GM18505 (cell line): Measurements from ENCODE around the gene FRMD4A.

ENCODE experiments used
- ATAC-seq: cut with Tn5 transposase; IDR thresholded peaks from one replicate; pipeline ENCODE4 v1.9.1; 2021; ENCODE audit not compliant: unreplicated experiment
- POLR2A ChIP-seq: IDR thresholded peaks from 4 replicates; pipeline ENCODE4 v1.6.1; 2011; ENCODE audit warnings: borderline replicate concordance; ENCODE audit not compliant: insufficient read depth, insufficient read length; ENCODE audit errors: extremely low read depth

The FRMD4A gene

GRCh38 chr10:14330388-14331061, at the start of gene FRMD4A:
TSS of gene FRMD4A (minus strand) at chr10:14330924.
- ATAC-seq: no peak
- no peak for TF ChIP-seq POLR2A

GRCh38 chr10:14379556-14380280, 49.0 kb upstream of the FRMD4A start:
- ATAC-seq: no peak
- no peak for TF ChIP-seq POLR2A

GRCh38 chr10:14378387-14378960, 47.8 kb upstream of the FRMD4A start:
- no peak for TF ChIP-seq POLR2A
- ATAC-seq: no peak

- no peak for TF ChIP-seq POLR2A
Observed at GRCh38 chr10:14377591-14378175, 47.0 kb upstream of the FRMD4A start.

GRCh38 chr10:14374745-14375445, 44.2 kb upstream of the FRMD4A start:
- no peak for ATAC-seq
- TF ChIP-seq POLR2A: no peak

More at GRCh38 chr10:14377591-14378175, 47.0 kb upstream of the FRMD4A start:
- ATAC-seq: no peak

- TF ChIP-seq POLR2A: no peak
- ATAC-seq: no peak
Observed at GRCh38 chr10:14372606-14373005, 41.9 kb upstream of the FRMD4A start.

- TF ChIP-seq POLR2A: no peak
- ATAC-seq: no peak
Observed at GRCh38 chr10:14371581-14371980, 40.9 kb upstream of the FRMD4A start.

GRCh38 chr10:14370894-14371293, 40.2 kb upstream of the FRMD4A start:
- no peak for ATAC-seq
- TF ChIP-seq POLR2A: no peak

- TF ChIP-seq POLR2A: no peak
- ATAC-seq: no peak
Observed at GRCh38 chr10:14369906-14370305, 39.2 kb upstream of the FRMD4A start.

GRCh38 chr10:14366760-14367159, 36.0 kb upstream of the FRMD4A start:
- ATAC-seq: no peak
- no peak for TF ChIP-seq POLR2A

- ATAC-seq: no peak
- TF ChIP-seq POLR2A: no peak
Observed at GRCh38 chr10:14365266-14365665, 34.5 kb upstream of the FRMD4A start.

GRCh38 chr10:14362104-14362503, 31.4 kb upstream of the FRMD4A start:
- TF ChIP-seq POLR2A: no peak
- no peak for ATAC-seq

- ATAC-seq: no peak
- TF ChIP-seq POLR2A: no peak
Observed at GRCh38 chr10:14360961-14361360, 30.2 kb upstream of the FRMD4A start.
